Measurements from ENCODE around the gene CACNA1F. TPM values are rescaled to one million over a fixed set of nuclear protein-coding genes. Genes with fewer than 3 reads are reported as not detected.

CACNA1F gene
- total RNA-seq, 1 donor from 2014 or later, result 0.25 TPM

GRCh38 chrX:49191574-49192011 lies 41.5 kb downstream of the CACNA1F start:
- DNase-seq (ENCODE audit: extremely low spot score in 2 of 2), result no peak
- intact Hi-C loops (cut with DNase I), result loop anchor here (10.0 kb wide), 1 partner anchor 73 kb away; the partner anchor contains the start of genes FOXP3 and PPP1R3F
- Histone ChIP-seq H3K9me3 (no peaks in the 10 kb centered on the region), H3K27me3 (no peaks in the 10 kb centered on the region), H3K27ac (peak overlapping the region; percentile 90), H3K4me3 (peak overlapping the region; percentile 58 to 67), H3K36me3 (no peaks in the 10 kb centered on the region), H3K4me1 (peaks cover 5% of the 10 kb centered on the region)
- TF ChIP-seq POLR2A (IDR thresholded peaks at IDR 0.05) (no peak), CTCF (IDR thresholded peaks at IDR 0.05) (no peak), POLR2AphosphoS5 (IDR thresholded peaks at IDR 0.05; ENCODE audit: insufficient read depth in 1 of 2, low read depth in 1 of 2) (no peak)

- H3K4me3 ChIP-seq, result peak overlapping the region; percentile 58 to 67
- peak in 1 of 2 donors; percentile 99 for DNase-seq (ENCODE audit: extremely low spot score in 2 of 2)
- H3K27me3 ChIP-seq, result no peaks in the 10 kb centered on the region
- H3K27ac ChIP-seq, result peak overlapping the region; percentile 90
- intact Hi-C loops (cut with DNase I), result loop anchor here (10.0 kb wide), 1 partner anchor 74 kb away; the partner anchor contains the start of genes FOXP3 and PPP1R3F
- TF ChIP-seq POLR2AphosphoS5 (IDR thresholded peaks at IDR 0.05; ENCODE audit: insufficient read depth in 1 of 2, low read depth in 1 of 2) (peak; percentile 60 to 85), CTCF (IDR thresholded peaks at IDR 0.05) (no peak), POLR2A (IDR thresholded peaks at IDR 0.05) (peak in 1 of 2 donors; percentile 65)
- H3K4me1 ChIP-seq, result peaks cover 5% of the 10 kb centered on the region
- H3K36me3 ChIP-seq, result no peaks in the 10 kb centered on the region
- no peaks in the 10 kb centered on the region for H3K9me3 ChIP-seq
Observed at GRCh38 chrX:49190821-49191573, 42.1 kb downstream of the CACNA1F start.

GRCh38 chrX:49189606-49190005 lies 43.5 kb downstream of the CACNA1F start:
- Histone ChIP-seq H3K9me3 (no peaks in the 10 kb centered on the region), H3K27me3 (no peaks in the 10 kb centered on the region), H3K4me3 (peak overlapping the region in 1 of 2 donors; percentile 24), H3K36me3 (no peaks in the 10 kb centered on the region), H3K27ac (peak overlapping the region; percentile 9), H3K4me1 (peaks cover 17% of the 10 kb centered on the region)
- DNase-seq (ENCODE audit: extremely low spot score in 2 of 2), result no peak
- no peak for TF ChIP-seq POLR2AphosphoS5 (IDR thresholded peaks at IDR 0.05; ENCODE audit: insufficient read depth in 1 of 2, low read depth in 1 of 2)
- no peak for TF ChIP-seq CTCF (IDR thresholded peaks at IDR 0.05)
- no peak for TF ChIP-seq POLR2A (IDR thresholded peaks at IDR 0.05)
- intact Hi-C loops (cut with DNase I), result loop anchor here (10.0 kb wide), 1 partner anchor 75 kb away; the partner anchor contains the start of genes FOXP3 and PPP1R3F

GRCh38 chrX:49188468-49189076 lies 44.6 kb downstream of the CACNA1F start:
- H3K27ac ChIP-seq, result peak overlapping the region; percentile 9
- no peaks in the 10 kb centered on the region for H3K27me3 ChIP-seq
- H3K9me3 ChIP-seq, result no peaks in the 10 kb centered on the region
- DNase-seq (ENCODE audit: extremely low spot score in 2 of 2), result no peak
- no peaks in the 10 kb centered on the region for H3K36me3 ChIP-seq
- peaks cover 22% of the 10 kb centered on the region for H3K4me1 ChIP-seq
- intact Hi-C loops (cut with DNase I), result no loop called here
- no peak overlapping the region for H3K4me3 ChIP-seq
- TF ChIP-seq POLR2A (IDR thresholded peaks at IDR 0.05) (no peak), POLR2AphosphoS5 (IDR thresholded peaks at IDR 0.05; ENCODE audit: insufficient read depth in 1 of 2, low read depth in 1 of 2) (no peak), CTCF (IDR thresholded peaks at IDR 0.05) (no peak)
